Spleen (tissue), 13 donors: ENCODE results near the gene GRIK2. TPM values are rescaled to one million over a fixed set of nuclear protein-coding genes. Genes with fewer than 3 reads are reported as not detected.
"Not testable (repeated sequence)": the region's sequence is repeated elsewhere in the genome, so short reads cannot be mapped to it uniquely, and the experiment has no call there.

Experiments
- DNase-seq: peaks from one replicate; pipeline ENCODE4 v3.0.0-alpha.2; 2020
- H3K27ac ChIP-seq, 8 donors: fragments of 200-600 bp; sonication (generic) in 7 of 8; 1 replicate in 4 of 8; 2 replicates in 4 of 8; pipeline versions ENCODE4 v1.5.0 to v1.8.0; 2016 to 2021; ENCODE audit warnings: inconsistent platforms in 4 of 8, mild to moderate bottlenecking in 4 of 8, moderate library complexity in 1 of 8
- H3K27me3 ChIP-seq, 7 donors: fragments of 200-600 bp; sonication (generic) in 6 of 7; replicated peaks in 1 of 7; 1 replicate in 4 of 7; 2 replicates in 3 of 7; pipeline versions ENCODE4 v1.5.0 to v1.8.0; 2016 to 2021; ENCODE audit warnings: inconsistent platforms in 3 of 7, mild to moderate bottlenecking in 1 of 7
- H3K36me3 ChIP-seq, 6 donors: fragments of 200-600 bp; sonication (generic) in 5 of 6; 1 replicate in 4 of 6; 2 replicates in 2 of 6; pipeline versions ENCODE4 v1.5.0 to v1.8.0; 2016 to 2021; ENCODE audit warnings: inconsistent platforms in 2 of 6
- H3K4me1 ChIP-seq, 6 donors: fragments of 200-600 bp; sonication (generic) in 5 of 6; 1 replicate in 3 of 6; 2 replicates in 3 of 6; pipeline versions ENCODE4 v1.5.0 to v1.8.0; 2016 to 2021; ENCODE audit warnings: inconsistent platforms in 3 of 6
- H3K4me3 ChIP-seq, 8 donors: fragments of 200-600 bp; sonication (generic) in 7 of 8; 1 replicate in 4 of 8; 2 replicates in 4 of 8; pipeline versions ENCODE4 v1.5.0 to v1.8.0; 2016 to 2021; ENCODE audit warnings: inconsistent platforms in 4 of 8, mild to moderate bottlenecking in 4 of 8, moderate library complexity in 2 of 8
- H3K9me3 ChIP-seq, 8 donors: fragments of 200-600 bp; sonication (generic) in 7 of 8; 1 replicate in 4 of 8; 2 replicates in 4 of 8; pipeline versions ENCODE4 v1.5.0 to v1.8.0; 2016 to 2021; ENCODE audit warnings: inconsistent platforms in 4 of 8
- POLR2A ChIP-seq, 3 donors: fragments of 450-650 bp; IDR thresholded peaks; one replicate each; pipeline ENCODE4 v1.5.1; 2017; ENCODE audit warnings: antibody characterized with exemption in 3 of 3, mild to moderate bottlenecking in 1 of 3
- POLR2AphosphoS5 ChIP-seq, 3 donors: sonication (generic); formaldehyde crosslinking; IDR thresholded peaks; one replicate each; pipeline ENCODE4 v1.5.1; 2017; ENCODE audit warnings: antibody characterized with exemption in 3 of 3
- WGBS, 5 donors: extraction: QIAGEN DNeasy Blood & Tissue Kit in 3 of 5; methylation state at CpG; one replicate each; pipeline versions ENCODE4 v1.1.5 to v1.1.7; 2013 to 2018; 5-methylcytosine and 5-hydroxymethylcytosine counted together
- intact Hi-C: fragments of 100-400 bp; cut with DNase I; formaldehyde crosslinking; loops from one replicate; pipeline ENCODE4 v1.15.0; 2023; ENCODE audit warnings: low total_unique reads
- long read RNA-seq, 2 donors: transcript quantifications; one replicate each; lab custom pipeline, GENCODE V29; 2026
- polyA plus RNA-seq, 3 donors: library from polyadenylated mRNA; stranded (reverse); fragments of 200-250 nt; gene quantifications; one replicate each; pipeline ENCODE4 v1.2.1, GENCODE V29; 2013
- total RNA-seq, 7 donors: library from RNA; depleted of rRNA in 3 of 7; stranded (reverse); fragments of >200 nt in 3 of 7; fragmentation: NEBNext Ultra II Directional in 4 of 7; extraction: Animal tissue kit (Norgen Biotek cat#: 25700) in 4 of 7; gene quantifications; one replicate each; pipeline versions ENCODE4 v1.1.0 to v1.2.1, GENCODE V29; 2016 to 2021
- TF ChIP-seq, protein P1 (sequence below), 11 experiments: fragments of 200-600 bp in 7 of 11; fragments of 450-650 bp in 4 of 11; sonication (generic) in 4 of 11; IDR thresholded peaks in 8 of 11; conservative IDR thresholded peaks in 3 of 11; 1 replicate in 7 of 11; 2 replicates in 4 of 11; pipeline versions ENCODE4 v1.4.0 to v1.8.0; 2016 to 2021; ENCODE audit warnings: antibody characterized with exemption in 11 of 11, inconsistent platforms in 4 of 11, mild to moderate bottlenecking in 1 of 11
- donor health status: healthy with polysubstance abuse.
- donor health status: DM: no; HTN: no; CAD: no; lungs with moderate emphysema.
- donor health status: DM: no; HTN: no; CAD: no.
- donor health status: Bipolar disorder and iron deficiency.
- donor health status: healthy.
- donor health status: DM: no; HTN: no; CAD: no.
- donor health status: DM: yes; HTN: yes; CAD: no.

GRIK2 gene
- 1 to 10 TPM in 5 of 7 donors, under 1 TPM in 2; 0.26 to 2.7 (median 1.2) TPM for total RNA-seq
- under 1 TPM; 0.07 to 0.35 (median 0.18) TPM for polyA plus RNA-seq
- long read RNA-seq, donor 1, result 0 reads
- long read RNA-seq, donor 2, full-length matches to known transcripts, result 2 of 2 reads
- long read RNA-seq, donor 2, partial matches to known transcripts, result 0 of 2 reads
- long read RNA-seq, donor 2, other reads (novel, unspliced or antisense), result 0 of 2 reads

DNA sequence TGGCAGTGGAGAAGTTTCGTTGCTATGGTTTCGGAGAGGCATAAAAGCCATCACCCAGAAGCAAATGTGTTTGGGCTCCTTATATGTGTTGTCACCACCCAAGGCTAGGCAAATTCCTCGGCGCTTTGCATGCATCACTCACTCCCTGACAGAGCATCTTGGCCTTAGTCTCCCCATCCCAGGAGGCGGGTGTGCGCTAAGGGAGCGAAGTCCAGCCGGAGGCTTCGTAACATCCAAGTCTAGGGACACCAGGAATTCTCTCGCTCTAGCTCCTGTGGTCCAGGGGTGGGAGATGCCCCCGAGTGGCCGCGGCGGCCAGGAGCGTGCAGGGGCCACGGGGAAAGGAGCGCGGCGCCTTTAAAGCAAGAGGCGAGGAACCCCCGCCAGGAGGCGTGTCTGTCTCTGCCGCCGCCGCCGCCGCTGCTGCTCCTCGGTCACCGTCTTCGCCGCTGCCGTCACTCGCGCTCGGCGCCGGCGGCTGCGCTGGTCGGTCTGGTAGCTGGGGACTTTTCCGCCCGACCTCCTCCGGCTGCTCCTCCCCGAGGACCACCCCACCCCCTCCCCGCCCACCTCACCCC, at the start of gene GRIK2:
Gene GRIK2 (plus strand): TSS at position 458 of the 578 bp plus-strand sequence.
- Histone ChIP-seq H3K27me3 (peaks cover 7 to 75% (median 33%) of the 10 kb centered on the region in 7 donors), H3K9me3 (no peaks in the 10 kb centered on the region), H3K4me3 (peak within 1 kb of the TSS in 7 of 8 donors; percentile 15 to 60 (median 23)), H3K36me3 (no peaks in the 10 kb centered on the region), H3K4me1 (peaks cover 0 to 17% (median 8%) of the 10 kb centered on the region in 6 donors), H3K27ac (no peak within 1 kb of the TSS)
- whole genome bisulfite sequencing, 5 donors, result 2 to 5% (median 2%) methylated on average over 23 to 45 of the region's 45 CpGs
- no peak for DNase-seq
- no peak for TF ChIP-seq POLR2A (IDR thresholded peaks at IDR 0.05)
- TF ChIP-seq, protein P1, sequence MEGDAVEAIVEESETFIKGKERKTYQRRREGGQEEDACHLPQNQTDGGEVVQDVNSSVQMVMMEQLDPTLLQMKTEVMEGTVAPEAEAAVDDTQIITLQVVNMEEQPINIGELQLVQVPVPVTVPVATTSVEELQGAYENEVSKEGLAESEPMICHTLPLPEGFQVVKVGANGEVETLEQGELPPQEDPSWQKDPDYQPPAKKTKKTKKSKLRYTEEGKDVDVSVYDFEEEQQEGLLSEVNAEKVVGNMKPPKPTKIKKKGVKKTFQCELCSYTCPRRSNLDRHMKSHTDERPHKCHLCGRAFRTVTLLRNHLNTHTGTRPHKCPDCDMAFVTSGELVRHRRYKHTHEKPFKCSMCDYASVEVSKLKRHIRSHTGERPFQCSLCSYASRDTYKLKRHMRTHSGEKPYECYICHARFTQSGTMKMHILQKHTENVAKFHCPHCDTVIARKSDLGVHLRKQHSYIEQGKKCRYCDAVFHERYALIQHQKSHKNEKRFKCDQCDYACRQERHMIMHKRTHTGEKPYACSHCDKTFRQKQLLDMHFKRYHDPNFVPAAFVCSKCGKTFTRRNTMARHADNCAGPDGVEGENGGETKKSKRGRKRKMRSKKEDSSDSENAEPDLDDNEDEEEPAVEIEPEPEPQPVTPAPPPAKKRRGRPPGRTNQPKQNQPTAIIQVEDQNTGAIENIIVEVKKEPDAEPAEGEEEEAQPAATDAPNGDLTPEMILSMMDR (IDR thresholded peaks at IDR 0.05 in 8 of 11, conservative IDR thresholded peaks at IDR 0.05 in 3 of 11), result peak in 1 of 11 experiments; percentile 19
- no peak for TF ChIP-seq POLR2AphosphoS5 (IDR thresholded peaks at IDR 0.05)
- intact Hi-C loops, result no loop called here

- Histone ChIP-seq H3K9me3 (peaks cover 0 to 4% (median 0%) of the 10 kb centered on the region in 8 donors), H3K4me3 (no peak overlapping the region), H3K4me1 (no peaks in the 10 kb centered on the region), H3K36me3 (no peaks in the 10 kb centered on the region), H3K27me3 (no peaks in the 10 kb centered on the region), H3K27ac (no peak overlapping the region)
- DNase-seq, result no peak
- intact Hi-C loops, result no loop called here
- TF ChIP-seq, protein P1 (IDR thresholded peaks at IDR 0.05 in 8 of 11, conservative IDR thresholded peaks at IDR 0.05 in 3 of 11), result no peak
- TF ChIP-seq POLR2AphosphoS5 (IDR thresholded peaks at IDR 0.05), result no peak
- TF ChIP-seq POLR2A (IDR thresholded peaks at IDR 0.05), result no peak
- WGBS, 5 donors, result 68 to 82% (median 69%) methylated on average over 5 of the region's 5 CpGs
These were observed 48.6 kb upstream of the GRIK2 start for GRCh38 chr6:101344885-101345284.

DNA sequence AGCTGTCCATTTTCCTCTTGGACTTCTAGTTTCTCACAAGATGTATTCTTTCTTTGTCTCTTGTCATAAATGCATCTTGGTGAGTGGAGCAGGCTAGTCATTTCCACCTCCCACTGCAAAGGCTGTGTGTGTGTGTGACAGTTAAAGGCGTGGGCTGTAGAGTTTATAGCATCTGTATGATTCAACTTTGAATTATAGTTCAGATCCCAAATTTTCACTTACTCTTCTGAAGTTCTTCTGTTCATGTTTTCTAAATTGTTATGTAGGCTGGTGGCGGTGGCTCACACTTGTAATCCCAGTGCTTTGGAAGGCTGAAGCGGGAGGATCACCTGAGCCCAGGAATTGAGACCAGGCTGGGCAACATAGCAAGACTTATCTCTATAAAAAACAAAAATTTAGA, 44.7 kb upstream of the GRIK2 start:
- Histone ChIP-seq H3K4me3 (no peak overlapping the region), H3K9me3 (no peaks in the 10 kb centered on the region), H3K27me3 (no peaks in the 10 kb centered on the region), H3K4me1 (no peaks in the 10 kb centered on the region), H3K36me3 (no peaks in the 10 kb centered on the region), H3K27ac (no peak overlapping the region)
- intact Hi-C loops, result no loop called here
- DNase-seq, result no peak
- TF ChIP-seq POLR2A (IDR thresholded peaks at IDR 0.05) (no peak), POLR2AphosphoS5 (IDR thresholded peaks at IDR 0.05) (no peak)
- TF ChIP-seq, protein P1 (IDR thresholded peaks at IDR 0.05 in 8 of 11, conservative IDR thresholded peaks at IDR 0.05 in 3 of 11), result no peak
- WGBS, 5 donors, result 84 to 91% (median 87%) methylated on average over 3 of the region's 3 CpGs

DNA sequence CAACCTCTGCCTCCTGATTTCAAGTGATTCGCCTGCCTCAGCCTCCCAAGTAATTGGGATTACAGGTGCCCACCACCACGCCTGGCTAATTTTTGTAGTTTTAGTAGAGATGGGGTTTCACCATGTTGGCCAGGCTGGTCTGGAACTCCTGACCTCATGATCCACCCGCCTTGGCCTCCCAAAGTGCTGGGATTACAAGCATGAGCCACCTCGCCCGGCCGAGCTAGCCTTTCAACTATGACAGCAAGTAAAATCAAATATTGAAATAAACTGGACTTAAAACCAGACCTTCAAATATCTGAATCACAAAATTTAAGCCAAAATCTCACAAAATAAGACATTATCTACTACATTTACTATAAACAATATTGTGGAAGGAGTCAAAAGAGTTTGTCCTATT, 42.9 kb upstream of the GRIK2 start:
- DNase-seq, H3K27ac ChIP-seq, intact Hi-C loops, H3K4me3 ChIP-seq, H3K27me3 ChIP-seq, H3K36me3 ChIP-seq, H3K4me1 ChIP-seq, H3K9me3 ChIP-seq: not testable (repeated sequence)
- WGBS, 5 donors, result 76 to 88% (median 82%) methylated on average over 6 of the region's 6 CpGs
